CD4-positive, alpha-beta T cell treated with Interleukin-4 for 4 hours (primary cell): ENCODE results near the gene MARS1.
A peak's percentile ranks its signal among the peaks of the same experiment; 100 is the strongest.

Experiments
- DNase-seq: peaks from one replicate; pipeline ENCODE4 v3.0.0-alpha.2; 2020

Gene MARS1

DNA sequence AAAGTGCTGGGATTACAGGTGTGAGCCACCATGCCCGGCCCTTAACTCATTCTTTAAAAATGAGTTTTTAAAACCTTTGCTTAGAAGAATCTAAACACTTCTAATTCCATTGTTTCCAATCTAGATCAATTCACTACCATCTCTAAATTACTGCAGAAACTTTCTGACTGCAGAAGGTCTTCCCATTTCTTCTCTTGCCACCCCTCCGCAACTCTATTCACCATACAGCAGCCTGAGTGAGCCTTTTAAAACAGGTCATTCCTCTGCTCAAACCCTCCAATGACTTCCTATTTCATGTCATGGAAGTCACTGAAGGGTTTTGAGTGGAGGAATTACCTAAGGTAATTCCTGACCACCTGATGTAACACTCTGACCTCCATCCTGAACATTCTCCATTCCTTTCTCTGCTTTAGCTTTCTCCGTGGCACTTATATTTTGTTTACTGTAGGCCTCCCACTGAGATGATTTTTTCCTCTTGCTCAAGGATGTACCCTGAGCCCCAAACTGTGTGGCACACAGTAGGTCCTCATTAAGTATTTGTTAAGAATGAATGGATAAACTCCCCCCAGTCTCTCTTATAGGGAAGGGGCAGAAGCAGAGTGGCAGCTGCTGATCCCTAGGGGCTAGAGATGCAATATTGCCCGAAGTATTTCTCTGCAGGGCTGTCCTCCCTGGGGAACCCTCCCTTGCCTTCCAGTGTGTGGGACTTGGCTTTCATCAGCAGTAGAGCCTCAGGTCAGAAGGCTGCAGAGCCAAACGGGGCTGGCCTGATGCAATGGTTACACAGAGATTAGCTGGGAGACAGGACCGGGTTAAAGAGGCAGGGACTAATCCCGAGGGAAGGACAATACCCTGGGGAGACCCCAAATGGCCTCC is 31.3 kb downstream of the MARS1 start:
- no peak for DNase-seq

DNA sequence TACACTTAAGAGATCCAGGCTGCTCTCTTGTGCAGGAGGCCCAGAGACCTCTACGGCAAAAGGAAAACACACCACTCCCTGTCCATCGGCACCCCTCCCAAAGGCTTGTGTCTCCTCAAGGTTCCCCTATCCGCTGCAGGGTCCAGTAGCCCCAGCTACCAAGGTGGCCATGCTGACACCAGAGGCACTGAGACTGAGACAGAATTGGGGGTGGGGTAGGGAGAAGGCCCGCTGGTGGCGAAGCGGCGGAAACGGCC is 31.9 kb downstream of the MARS1 start:
- DNase-seq: no peak

DNA sequence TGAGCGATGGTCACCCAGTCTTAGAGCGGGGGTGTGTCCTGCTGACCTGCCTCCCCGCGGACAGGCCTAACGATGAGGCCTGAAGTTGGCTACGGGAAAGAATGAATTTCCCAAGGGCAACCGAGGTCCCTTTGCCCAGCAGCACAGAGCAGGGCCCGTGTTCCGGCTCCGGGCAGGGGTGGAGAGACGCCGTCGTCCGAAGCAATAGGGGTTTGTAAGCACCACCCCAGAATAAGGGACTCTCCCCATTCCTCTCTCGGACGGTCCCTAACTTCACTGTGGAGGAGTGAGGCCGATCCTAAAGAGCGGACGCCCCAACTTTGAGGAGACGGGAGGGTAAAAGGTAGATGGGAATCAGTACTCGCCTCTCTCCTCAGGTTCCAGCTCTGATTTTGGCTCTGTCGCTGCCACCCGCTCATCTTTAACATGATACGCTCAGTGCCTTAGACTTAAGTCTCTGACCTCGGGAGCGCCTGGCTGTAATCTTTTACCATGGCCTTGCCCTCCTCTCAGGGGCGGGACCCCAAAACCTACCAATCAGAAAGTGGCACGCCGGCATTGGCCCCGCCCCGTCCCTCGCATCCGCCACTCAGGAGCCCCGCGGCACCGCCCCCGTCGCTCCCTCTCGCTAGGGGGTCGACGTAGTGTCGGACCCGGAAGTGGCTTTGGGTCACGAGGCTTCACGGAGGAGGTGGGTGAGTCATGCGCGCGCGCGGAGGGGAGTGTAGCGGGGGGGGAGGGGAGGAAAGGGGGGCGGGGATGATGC is 32.4 kb downstream of the MARS1 start, which contains the start of gene DDIT3:
DDIT3 (minus strand) TSS at position 462 of the 766 bp plus-strand sequence. CDS start 3,108 bp downstream, outside the sequence.
- DNase-seq: peak; percentile 99

DNA sequence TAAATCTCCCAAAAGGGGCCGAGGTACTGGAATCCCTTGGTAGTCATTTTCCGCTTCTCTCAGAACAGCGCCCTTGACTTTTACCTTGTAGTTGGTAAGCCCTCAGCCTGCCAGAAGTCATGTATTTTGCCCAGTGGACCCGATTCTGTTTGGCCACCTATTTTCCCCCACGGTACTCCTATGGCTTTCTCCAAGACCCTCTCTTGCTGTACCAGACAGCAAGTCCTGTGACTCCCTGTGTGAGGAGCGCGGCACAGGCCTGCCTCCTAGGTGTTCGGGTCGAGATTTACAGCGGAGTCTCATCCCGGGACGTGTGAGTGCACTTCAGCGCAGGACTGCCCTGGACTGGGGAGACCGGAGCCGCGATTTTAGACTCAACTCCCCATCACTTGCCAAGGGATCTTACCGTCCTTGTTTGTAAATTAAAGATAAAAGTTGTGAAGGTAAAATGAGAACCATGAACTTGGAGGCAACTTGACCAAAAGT is 33.7 kb downstream of the MARS1 start:
- DNase-seq: no peak

DNA sequence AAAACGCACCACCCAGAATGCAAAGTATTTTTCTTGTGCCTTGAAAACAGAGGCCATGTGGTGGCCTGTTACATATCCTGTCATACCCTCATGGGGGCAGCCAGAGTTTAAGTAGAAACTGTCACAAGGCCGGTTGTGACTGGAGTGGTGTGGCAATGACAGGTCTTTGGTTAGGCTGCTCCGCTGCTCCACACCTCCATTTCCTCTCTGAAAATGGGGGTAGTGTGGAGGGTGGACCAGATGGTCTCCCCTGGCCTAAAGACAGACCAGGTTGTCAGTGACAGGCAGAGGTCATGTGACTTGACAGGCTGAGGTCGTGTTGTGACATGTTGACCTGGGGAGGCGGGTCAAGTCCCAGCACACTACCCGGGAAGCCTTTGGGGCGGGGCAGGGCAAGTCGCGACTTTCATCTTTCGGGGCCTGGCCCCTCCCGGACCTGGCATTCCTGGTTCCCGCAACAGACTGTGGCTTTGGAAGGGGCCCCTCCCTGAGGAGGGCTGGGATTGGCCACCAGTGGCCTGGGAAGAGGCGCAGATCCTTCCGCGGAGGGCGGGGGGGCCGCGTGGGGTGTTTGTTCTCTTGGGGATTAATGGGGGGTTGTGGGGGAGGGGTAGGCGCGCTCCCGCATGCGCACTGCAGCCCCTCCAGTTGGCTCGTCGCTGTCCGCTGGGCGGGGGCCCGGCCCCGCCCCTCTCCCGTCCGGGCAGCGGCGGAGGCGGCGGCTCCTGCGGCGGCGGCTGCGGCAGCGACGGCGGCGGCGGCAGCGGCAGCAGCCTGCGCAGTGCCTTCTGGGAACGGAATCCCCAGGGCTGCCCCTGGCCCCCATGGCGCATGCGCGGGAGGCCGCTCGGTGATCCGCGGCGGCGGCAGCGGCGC is 34.4 kb downstream of the MARS1 start, which contains the start of gene MBD6:
MBD6 (plus strand) TSS at position 814 of the 876 bp plus-strand sequence. CDS start 1,480 bp downstream, outside the sequence.
- DNase-seq: peak; percentile 90

DNA sequence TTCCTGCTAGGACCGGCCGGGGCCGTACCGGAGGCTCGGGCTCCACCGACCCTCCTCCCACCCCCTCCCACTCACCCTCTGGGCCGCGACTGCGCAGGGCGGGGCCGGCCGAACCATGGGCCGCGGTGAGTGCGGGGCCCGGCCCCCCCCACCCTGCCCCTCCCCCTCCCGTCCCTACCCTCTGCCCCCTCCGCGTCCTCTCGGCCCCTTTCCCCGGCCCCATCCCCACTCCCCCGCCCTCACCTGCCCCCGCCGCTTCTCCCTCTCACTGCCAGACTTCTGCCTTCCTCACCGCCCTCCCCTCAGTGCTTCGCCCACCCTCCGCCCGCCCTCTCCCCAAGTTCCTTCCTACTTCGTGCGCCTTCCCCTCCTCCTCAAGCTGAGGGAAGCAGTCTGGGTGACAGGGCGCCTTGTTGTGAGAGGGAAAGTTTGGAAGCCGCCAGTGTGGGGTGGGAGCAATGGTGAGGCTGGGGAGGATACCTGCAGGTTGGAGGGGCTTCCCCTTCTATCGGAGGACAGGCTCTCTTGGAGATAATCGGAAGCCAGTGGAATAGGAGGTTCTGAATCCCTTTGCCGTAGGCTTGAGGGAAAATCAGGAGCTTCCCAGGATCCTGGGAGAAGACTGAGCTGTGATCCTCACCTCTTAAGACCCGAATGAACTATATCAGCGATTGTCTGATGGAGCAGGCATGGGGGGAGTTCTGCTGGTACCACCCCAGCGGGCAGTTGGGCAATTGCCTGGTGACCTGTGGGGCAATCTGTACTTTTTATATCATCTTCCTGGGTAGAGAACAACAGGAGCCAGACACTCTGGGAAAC is 35.2 kb downstream of the MARS1 start:
- peak; percentile 36 for DNase-seq

DNA sequence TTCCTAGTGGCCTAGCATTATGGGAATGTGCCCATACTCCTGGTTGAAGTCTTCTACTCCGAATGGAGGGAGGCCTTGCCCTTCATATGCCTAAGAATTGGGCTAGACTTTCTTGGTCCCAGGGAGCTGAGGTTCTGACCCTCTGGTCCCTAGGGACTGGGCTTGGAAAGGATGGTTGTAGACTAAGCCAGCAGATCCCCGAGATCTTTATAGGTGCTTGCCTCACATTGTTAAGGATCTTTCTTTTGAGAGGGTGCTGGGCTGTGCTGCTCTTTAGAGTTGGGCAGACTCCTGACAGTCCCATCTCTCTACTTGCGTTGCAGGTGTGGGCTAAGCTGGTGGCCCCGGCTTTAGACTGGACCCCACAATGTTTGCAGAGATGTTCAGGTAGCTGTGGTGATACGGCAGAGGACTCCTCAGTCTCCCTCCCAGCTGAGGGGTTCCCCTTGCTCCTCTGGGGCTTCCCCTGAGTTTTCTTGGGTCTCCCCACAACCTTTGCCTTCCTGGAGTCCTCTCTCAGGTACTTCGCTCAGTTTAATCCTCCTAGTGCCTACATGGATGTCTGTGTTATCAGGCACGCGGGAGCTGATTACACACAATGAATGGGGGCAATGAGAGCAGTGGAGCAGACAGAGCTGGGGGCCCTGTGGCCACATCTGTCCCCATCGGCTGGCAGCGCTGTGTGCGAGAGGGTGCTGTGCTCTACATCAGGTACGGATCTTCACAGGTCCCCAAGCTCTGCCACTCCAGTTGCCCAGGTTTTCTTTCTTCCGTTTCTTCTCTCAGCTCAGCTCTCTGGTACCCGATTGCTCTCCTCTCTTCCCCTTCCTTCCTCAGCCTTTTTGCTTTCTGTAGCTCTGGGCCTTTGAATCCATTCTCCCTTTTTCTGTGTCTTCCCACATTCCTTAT is 36.1 kb downstream of the MARS1 start:
- peak; percentile 10 for DNase-seq

DNA sequence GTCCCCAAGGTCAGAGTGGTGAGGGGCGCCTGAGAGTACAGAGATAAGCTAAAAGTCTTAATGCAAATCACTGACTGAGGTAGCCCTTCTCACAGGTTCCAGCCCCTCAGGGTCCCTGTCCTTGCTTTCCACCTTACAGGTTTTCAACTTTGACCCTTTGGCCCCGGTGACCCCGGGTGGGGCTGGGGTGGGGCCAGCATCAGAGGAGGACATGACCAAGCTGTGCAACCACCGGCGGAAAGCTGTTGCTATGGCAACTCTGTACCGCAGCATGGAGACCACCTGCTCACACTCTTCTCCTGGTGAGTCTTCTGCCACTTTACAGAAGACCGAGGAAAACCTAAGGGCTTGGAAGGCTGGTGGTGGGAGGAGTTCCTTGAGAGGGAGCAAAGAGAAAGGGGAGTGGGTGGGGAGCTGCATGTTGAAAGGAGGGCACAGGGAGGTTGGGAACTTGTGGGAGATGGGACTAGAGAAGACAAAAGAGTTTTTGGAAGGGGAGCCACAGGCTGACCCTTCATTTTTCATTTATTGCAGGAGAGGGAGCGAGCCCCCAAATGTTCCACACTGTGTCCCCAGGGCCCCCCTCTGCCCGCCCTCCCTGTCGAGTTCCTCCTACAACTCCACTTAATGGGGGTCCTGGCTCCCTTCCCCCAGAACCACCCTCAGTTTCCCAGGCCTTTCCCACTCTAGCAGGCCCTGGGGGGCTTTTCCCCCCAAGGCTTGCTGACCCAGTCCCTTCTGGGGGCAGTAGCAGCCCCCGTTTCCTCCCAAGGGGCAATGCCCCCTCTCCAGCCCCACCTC is 37.1 kb downstream of the MARS1 start:
- DNase-seq: no peak

DNA sequence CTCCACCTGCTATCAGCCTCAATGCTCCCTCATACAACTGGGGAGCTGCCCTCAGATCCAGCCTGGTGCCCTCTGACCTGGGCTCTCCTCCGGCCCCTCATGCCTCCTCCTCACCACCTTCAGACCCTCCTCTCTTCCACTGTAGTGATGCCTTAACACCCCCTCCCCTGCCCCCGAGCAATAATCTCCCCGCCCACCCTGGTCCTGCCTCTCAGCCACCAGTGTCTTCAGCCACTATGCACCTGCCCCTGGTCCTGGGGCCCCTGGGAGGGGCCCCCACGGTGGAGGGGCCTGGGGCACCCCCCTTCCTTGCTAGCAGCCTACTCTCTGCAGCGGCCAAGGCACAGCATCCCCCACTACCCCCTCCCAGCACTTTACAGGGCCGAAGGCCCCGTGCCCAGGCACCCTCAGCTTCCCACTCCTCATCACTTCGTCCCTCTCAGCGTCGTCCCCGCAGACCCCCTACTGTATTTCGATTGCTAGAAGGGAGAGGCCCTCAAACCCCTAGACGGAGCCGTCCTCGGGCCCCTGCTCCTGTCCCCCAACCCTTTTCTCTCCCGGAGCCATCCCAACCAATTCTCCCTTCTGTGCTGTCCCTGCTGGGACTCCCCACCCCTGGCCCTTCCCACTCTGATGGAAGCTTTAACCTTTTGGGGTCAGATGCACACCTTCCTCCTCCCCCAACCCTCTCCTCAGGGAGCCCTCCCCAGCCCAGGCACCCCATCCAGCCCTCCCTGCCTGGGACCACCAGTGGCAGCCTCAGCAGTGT is 37.9 kb downstream of the MARS1 start:
- no peak for DNase-seq

DNA sequence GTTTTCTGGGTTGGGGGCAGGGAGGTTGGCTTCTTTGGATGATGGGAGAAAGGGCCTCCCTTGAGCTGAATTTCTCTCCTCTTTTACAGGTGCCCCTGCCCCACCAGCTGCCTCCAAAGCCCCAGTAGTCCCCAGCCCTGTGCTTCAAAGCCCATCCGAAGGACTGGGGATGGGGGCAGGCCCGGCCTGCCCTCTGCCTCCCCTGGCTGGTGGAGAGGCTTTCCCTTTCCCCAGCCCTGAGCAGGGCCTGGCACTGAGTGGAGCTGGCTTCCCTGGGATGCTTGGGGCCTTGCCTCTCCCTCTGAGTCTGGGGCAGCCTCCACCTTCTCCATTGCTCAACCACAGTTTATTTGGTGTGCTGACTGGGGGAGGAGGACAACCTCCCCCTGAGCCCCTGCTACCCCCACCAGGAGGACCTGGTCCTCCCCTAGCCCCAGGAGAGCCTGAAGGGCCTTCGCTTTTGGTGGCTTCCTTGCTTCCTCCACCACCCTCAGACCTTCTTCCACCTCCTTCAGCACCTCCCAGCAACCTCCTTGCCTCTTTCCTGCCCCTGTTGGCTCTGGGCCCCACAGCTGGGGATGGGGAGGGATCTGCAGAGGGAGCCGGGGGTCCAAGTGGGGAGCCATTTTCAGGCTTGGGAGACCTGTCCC is 38.7 kb downstream of the MARS1 start:
- DNase-seq: no peak

DNA sequence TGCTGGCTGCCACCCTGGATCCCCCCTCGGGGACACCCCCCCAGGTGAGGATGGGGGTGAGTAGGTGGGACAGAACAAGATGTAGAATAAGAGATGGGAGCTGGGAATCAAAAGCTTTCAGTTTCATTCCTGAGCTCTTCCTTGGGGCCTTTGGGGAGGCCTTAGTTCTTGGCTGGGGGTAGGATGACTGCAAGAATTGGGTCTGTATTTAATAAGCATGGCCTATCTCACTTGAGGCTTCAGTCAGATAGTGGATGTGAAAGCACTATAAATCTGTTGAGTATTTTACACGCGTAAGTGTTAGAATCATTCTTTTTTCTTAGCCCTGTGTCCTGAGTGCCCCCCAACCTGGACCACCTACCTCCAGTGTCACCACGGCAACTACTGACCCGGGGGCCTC is 39.3 kb downstream of the MARS1 start:
- no peak for DNase-seq

DNA sequence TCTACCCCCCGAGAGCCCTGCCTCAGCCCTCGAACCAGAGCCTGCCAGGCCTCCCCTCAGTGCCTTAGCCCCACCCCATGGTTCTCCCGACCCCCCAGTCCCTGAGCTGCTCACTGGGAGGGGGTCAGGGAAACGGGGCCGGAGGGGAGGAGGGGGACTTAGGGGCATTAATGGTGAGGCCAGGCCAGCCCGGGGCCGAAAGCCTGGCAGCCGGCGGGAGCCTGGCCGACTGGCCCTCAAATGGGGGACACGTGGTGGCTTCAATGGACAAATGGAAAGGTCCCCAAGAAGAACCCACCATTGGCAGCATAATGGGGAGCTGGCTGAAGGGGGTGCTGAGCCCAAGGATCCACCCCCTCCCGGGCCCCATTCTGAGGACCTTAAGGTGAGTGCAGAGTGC is 40.3 kb downstream of the MARS1 start:
- no peak for DNase-seq

DNA sequence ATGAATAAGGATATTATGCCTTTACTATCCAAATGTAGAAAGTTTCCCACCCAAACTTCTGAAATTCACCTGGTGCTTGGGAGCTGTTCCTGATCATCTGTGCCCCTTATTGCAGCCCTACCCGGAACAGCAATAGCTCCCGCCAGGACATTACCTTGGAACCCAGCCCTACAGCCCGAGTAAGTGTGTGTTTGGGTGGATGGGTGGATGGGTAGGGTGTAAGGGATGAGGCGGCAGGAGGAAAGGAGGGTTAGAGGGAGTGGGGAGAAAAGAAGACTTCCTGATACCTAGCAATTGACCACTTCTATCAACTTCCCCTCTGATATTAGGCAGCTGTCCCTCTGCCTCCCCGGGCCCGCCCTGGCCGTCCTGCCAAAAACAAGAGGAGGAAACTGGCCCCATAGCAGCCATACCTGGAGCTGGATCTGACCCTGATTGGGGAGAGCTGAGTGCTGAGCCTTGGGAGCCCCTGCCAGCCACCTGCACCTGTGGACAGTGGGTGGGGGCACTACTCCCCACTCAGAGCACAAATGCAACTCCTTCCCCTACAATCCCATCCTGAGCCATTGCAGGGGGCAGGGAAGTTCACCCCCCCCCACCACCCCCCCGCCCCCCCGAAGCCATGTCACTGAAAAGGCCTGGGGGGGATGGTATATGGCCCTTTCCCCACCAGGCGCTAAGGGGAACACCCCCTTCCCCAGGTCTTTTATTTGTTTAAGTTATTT is 41.1 kb downstream of the MARS1 start:
- DNase-seq: no peak

DNA sequence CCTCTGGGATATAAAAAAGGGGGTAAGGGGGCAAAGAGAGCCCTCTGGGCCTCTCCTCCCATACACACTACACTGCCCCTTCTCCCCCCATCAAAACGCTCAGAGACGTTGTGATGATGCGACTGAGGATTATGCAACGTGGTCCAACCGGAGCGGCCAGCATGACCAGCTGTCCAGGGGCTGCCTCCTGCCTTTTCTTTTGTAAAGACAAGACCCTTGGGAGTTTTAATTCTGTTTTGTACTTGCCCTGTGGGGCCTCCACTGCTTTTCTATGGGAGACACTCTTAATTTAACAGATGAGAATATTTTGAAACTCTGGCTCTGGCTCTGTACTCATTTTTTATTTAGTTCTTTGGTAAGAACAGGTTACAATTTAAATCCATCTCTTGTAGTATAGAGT is 42.0 kb downstream of the MARS1 start:
- no peak for DNase-seq

DNA sequence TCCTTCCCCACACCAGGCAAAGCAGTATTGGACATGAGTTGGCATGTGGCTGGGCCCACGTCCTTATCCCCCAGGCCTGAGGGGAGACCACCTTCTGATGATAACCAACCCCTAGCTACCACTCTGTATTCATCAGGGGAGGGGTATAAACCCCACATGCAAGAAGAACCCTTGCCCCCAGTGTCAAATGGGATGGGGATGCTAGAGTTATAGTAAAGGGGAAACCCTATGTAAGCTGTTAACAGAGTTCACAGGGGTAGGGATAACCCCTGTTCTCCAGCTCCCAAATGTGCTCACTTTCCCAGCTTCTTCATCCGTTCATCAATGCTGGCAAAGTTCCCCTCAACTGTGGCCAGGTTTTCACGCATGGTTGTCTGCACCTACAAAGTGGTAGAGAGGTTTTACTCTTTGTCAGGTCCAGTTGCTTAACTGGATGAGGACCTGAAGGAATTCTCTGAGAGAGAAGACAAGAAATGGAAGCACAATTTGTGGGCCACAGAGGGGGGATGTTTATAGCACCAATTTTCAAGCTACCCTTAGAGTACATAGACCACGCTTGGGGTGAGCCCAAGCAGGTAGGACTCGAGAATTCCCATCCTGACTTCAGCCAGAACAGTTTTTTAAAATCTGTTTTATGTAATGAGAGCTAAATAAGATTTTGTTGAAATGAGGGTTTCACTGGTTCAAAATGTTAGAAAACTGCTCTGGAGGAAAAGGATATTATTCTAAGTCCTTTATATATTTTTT is 42.7 kb downstream of the MARS1 start:
- DNase-seq: no peak

DNA sequence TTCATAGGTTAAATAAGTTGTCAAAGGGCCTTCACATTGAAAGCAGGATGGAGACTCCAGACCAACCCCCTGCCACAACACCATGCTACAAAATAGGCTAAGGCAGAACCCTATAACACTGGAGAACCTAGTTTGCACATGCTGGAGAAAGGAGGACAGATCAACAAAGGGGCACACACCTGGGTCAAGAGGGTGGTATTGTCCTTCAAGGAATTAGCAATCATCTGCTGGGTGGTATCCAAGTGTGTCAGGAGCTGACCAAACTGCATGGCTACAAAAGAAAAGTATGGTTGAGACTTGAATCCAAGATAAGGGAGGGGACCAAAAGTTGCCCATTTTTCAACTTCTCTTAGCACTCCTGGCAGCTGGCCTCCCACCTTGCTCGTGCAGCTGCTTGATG is 44.0 kb downstream of the MARS1 start:
- DNase-seq: no peak

DNA sequence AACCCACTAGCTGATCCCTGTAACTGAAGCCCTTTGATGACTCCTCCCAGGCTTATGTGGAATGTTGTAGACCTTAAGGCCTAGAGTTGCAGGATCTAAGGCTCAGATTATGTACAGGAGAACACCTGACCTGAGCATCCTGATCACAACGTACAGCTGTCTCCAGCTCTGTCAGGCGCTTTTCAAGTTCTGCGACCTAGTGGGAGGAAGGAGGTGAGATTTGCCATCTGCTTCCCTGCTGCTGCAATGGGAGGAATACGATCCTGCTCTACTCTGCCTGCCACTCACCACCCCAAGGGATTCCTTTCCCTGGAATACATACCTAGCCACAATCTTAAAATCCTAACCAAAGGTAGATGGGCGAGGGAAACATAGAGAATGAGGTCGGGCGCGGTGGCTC is 45.2 kb downstream of the MARS1 start:
- DNase-seq: no peak
